Vagina (tissue), 2 donors: ENCODE measurements around the gene PEPD. TPM values are rescaled to one million over a fixed set of nuclear protein-coding genes. Genes with fewer than 3 reads are reported as not detected.

Source experiments
- DNase-seq, 2 donors: peaks; one replicate each; pipeline ENCODE4 v3.0.0-alpha.2; 2017; ENCODE audit errors: extremely low spot score in 2 of 2
- H3K27ac ChIP-seq: fragments of 200-600 bp; sonication (generic); one replicate; pipeline ENCODE4 v1.5.1; 2019
- H3K27me3 ChIP-seq: fragments of 200-600 bp; sonication (generic); one replicate; pipeline ENCODE4 v1.5.1; 2019
- H3K36me3 ChIP-seq, 2 donors: fragments of 200-600 bp; sonication (generic); one replicate each; pipeline ENCODE4 v1.5.1; 2017 to 2019
- H3K4me1 ChIP-seq: fragments of 200-600 bp; sonication (generic); one replicate; pipeline ENCODE4 v1.5.1; 2019
- H3K4me3 ChIP-seq, 2 donors: fragments of 200-600 bp; sonication (generic); 1 replicate in 1 of 2; 2 replicates in 1 of 2; pipeline ENCODE4 v1.5.1; 2016 to 2019
- H3K9me3 ChIP-seq: fragments of 200-600 bp; sonication (generic); one replicate; pipeline ENCODE4 v1.5.1; 2019
- CTCF ChIP-seq, 3 experiments: fragments of 450-650 bp in 2 of 3; fragments of 200-600 bp in 1 of 3; sonication (generic) in 1 of 3; IDR thresholded peaks; one replicate each; pipeline ENCODE4 v1.5.1; 2017 to 2019; ENCODE audit warnings: antibody characterized with exemption in 3 of 3, mild to moderate bottlenecking in 2 of 3, moderate library complexity in 2 of 3
- POLR2A ChIP-seq, 2 donors: fragments of 450-650 bp; IDR thresholded peaks; one replicate each; pipeline ENCODE4 v1.6.1; 2017; ENCODE audit warnings: antibody characterized with exemption in 2 of 2, mild to moderate bottlenecking in 2 of 2, moderate library complexity in 2 of 2
- POLR2AphosphoS5 ChIP-seq, 2 donors: sonication (generic); formaldehyde crosslinking; IDR thresholded peaks; one replicate each; pipeline ENCODE4 v1.9.0; 2017; ENCODE audit warnings: antibody characterized with exemption in 2 of 2, mild to moderate bottlenecking in 2 of 2, low read depth in 1 of 2; ENCODE audit not compliant: insufficient read depth in 1 of 2
- intact Hi-C: fragments of 100-400 bp; cut with DNase I; formaldehyde crosslinking; loops from one replicate; pipeline ENCODE4 v1.15.1; 2023
- total RNA-seq: library from RNA; depleted of rRNA; stranded (reverse); fragments of >200 nt; gene quantifications from one replicate; pipeline ENCODE4 v1.2.3, GENCODE V29; 2016

PEPD gene
- total RNA-seq, 1 donor from 2014 or later = 61.9 TPM

GRCh38 chr19:33343859-33344572, 177.6 kb downstream of the PEPD start:
- H3K36me3 ChIP-seq = no peaks in the 10 kb centered on the region
- H3K4me1 ChIP-seq = no peaks in the 10 kb centered on the region
- TF ChIP-seq POLR2A (IDR thresholded peaks at IDR 0.05) = no peak
- TF ChIP-seq POLR2AphosphoS5 (IDR thresholded peaks at IDR 0.05; ENCODE audit: insufficient read depth in 1 of 2, low read depth in 1 of 2) = no peak
- no peak for TF ChIP-seq CTCF (IDR thresholded peaks at IDR 0.05)
- no peak overlapping the region for H3K4me3 ChIP-seq
- H3K27ac ChIP-seq = no peak overlapping the region
- H3K9me3 ChIP-seq = no peaks in the 10 kb centered on the region
- H3K27me3 ChIP-seq = no peaks in the 10 kb centered on the region
- intact Hi-C loops = no loop called here
- no peak for DNase-seq

GRCh38 chr19:33343301-33343700, 178.3 kb downstream of the PEPD start:
- DNase-seq = no peak
- no peaks in the 10 kb centered on the region for H3K27me3 ChIP-seq
- H3K4me3 ChIP-seq = no peak overlapping the region
- no peaks in the 10 kb centered on the region for H3K36me3 ChIP-seq
- no peaks in the 10 kb centered on the region for H3K9me3 ChIP-seq
- H3K4me1 ChIP-seq = no peaks in the 10 kb centered on the region
- no peak for TF ChIP-seq POLR2A (IDR thresholded peaks at IDR 0.05)
- no peak for TF ChIP-seq POLR2AphosphoS5 (IDR thresholded peaks at IDR 0.05; ENCODE audit: insufficient read depth in 1 of 2, low read depth in 1 of 2)
- TF ChIP-seq CTCF (IDR thresholded peaks at IDR 0.05) = no peak
- intact Hi-C loops = no loop called here
- H3K27ac ChIP-seq = no peak overlapping the region

- Histone ChIP-seq H3K9me3 (no peaks in the 10 kb centered on the region), H3K4me3 (no peak overlapping the region), H3K4me1 (no peaks in the 10 kb centered on the region), H3K36me3 (no peaks in the 10 kb centered on the region), H3K27me3 (no peaks in the 10 kb centered on the region), H3K27ac (no peak overlapping the region)
- intact Hi-C loops = no loop called here
- no peak for DNase-seq
- no peak for TF ChIP-seq CTCF (IDR thresholded peaks at IDR 0.05)
- TF ChIP-seq POLR2A (IDR thresholded peaks at IDR 0.05) = no peak
- TF ChIP-seq POLR2AphosphoS5 (IDR thresholded peaks at IDR 0.05; ENCODE audit: insufficient read depth in 1 of 2, low read depth in 1 of 2) = no peak
These were observed 180.6 kb downstream of the PEPD start for GRCh38 chr19:33340991-33341390.

- TF ChIP-seq POLR2A (IDR thresholded peaks at IDR 0.05) (no peak), POLR2AphosphoS5 (IDR thresholded peaks at IDR 0.05; ENCODE audit: insufficient read depth in 1 of 2, low read depth in 1 of 2) (no peak), CTCF (IDR thresholded peaks at IDR 0.05) (no peak)
- no peaks in the 10 kb centered on the region for H3K9me3 ChIP-seq
- no peaks in the 10 kb centered on the region for H3K4me1 ChIP-seq
- no peaks in the 10 kb centered on the region for H3K27me3 ChIP-seq
- H3K27ac ChIP-seq = no peak overlapping the region
- H3K36me3 ChIP-seq = no peaks in the 10 kb centered on the region
- no peak for DNase-seq
- H3K4me3 ChIP-seq = no peak overlapping the region
- intact Hi-C loops = no loop called here
These were observed 182.3 kb downstream of the PEPD start for GRCh38 chr19:33339016-33339984.

Other genes starting within 250 kb of the PEPD start
- 38.3 TPM for gene CEBPA, start 219.3 kb downstream of the PEPD start, total RNA-seq
- gene CEBPG, start 148.1 kb downstream of the PEPD start, total RNA-seq = 20.9 TPM
- gene CHST8, start 100.2 kb upstream of the PEPD start, total RNA-seq = 3.2 TPM